NK-92 (cell line): ENCODE data around the gene WWC2.
"Not testable (repeated sequence)": the region's sequence is repeated elsewhere in the genome, so short reads cannot be mapped to it uniquely, and the experiment has no call there.

Experiments used
- DNase-seq: peaks from one replicate; lab custom pipeline; 2025; ENCODE audit not compliant: unreplicated experiment; lab: John Stamatoyannopoulos, UW

Gene WWC2

DNA sequence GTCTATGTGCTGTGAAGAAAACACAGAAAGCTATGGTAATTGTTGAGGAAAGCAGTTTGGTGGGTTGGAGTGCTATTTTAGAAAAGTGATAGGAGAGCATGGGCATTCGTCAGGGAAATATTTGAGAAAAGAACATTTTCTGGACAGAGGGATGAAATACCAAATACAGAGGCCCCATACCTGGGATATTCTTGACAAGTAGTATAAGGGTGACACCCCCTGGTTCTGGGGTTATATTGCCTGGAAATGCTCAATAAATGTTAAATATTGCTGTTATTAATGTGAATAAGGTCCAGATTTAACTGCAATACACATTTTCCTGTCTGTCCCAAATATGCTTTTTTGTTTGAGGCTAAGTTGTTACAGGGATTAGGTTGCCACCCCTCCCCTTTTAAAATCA, 42.9 kb downstream of the WWC2 start:
- no peak for DNase-seq

DNA sequence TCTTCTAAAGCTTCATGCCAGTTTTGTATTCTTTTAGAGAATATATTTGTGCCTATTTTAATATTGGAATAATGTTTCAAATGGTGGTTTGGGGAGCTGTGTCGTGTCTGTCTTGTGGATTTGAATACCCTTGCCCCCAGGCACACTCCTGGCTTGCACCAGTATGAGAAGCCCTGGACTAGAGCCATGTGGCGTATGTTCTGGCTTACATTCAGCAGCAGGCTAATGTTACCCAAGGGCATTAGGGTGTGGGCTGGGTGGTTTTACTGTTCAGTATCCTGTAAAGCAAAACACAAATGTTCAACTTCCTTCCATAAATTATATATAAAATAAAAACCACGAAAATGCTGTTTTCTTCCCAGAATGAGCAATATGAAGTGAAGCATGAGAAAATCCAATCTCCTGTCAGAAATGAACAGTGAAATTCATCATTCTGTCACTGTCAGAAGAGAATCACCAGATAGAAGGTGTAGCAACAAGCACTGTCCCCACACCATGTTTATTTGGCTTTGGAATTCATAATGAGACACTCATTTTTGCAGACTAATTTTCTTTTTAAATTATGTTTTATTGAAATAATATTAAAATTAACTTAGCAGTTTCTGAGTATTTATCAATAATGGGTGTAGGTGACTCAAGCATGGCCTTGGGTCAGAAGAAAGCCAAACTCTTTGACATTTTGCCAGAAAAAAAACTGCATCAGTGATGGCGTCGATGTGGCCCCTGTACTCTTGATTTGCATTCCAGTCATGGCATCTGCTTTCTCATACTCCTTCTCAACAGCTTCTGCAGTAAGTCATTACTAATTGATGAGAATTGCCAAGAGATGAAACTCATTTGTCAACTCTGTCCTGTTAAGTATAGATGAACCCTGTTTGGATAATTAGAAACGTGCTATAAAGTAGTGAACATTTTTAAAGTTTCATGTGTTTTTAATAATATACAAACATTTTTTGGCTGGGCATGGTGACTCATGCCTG, 43.8 kb downstream of the WWC2 start:
- DNase-seq = no peak

DNA sequence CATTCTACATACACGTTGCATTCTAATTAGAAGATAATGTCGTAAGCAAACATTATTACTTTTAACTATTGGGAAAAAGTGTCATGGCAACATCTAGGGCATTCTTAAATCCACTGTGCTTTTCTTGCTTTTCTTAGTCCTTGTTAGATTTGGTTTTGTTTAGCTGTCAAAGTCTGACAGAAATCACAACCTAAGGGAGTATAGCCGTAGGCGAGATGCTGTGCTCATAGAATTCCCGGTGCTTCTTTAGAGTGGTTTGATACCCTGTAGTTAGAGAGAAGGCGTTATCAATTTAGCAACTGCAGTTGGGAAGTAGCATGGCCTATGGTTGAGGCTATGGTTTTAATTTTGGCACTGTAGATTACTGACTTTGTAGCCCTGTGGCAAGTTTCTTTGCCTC, 45.7 kb downstream of the WWC2 start:
- no peak for DNase-seq

DNA sequence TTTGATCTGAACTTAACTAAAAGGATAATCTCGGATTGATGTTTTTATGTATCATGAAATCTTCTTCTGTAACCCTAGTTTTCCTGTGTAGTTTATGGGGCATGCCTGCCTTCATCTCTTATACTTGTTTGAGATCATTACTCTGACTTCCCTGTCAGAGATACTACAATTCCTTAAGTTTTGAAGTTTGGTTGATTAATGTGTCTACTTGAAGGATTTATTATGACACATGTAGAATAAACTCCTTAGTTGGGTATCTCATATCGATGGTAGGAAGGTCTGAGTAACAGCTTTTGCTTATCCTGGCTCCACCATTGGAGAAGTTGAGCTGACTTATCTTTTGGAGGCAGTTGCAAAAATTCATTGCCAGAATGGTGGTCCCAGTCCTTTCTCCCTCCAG, 46.7 kb downstream of the WWC2 start:
- no peak for DNase-seq

DNA sequence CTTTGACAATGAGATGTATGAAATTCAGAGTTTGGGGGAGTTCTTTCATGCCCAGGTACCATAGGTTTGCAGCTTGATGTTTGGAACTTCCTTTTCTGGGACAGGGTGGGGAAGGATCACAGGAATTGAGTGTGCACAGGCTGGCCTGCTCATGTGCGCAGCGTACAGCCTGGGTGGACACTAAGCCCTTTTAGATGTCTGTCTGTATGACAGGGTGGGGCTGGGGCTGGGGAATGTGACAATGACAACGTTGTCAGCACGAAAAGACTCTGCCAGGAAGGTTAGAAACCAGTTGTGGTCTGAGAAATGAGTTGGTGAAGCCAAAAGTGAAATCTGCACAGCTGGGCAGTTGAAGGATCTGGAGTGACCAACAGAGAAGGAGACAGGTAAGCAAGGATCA, 47.4 kb downstream of the WWC2 start:
- DNase-seq = no peak

DNA sequence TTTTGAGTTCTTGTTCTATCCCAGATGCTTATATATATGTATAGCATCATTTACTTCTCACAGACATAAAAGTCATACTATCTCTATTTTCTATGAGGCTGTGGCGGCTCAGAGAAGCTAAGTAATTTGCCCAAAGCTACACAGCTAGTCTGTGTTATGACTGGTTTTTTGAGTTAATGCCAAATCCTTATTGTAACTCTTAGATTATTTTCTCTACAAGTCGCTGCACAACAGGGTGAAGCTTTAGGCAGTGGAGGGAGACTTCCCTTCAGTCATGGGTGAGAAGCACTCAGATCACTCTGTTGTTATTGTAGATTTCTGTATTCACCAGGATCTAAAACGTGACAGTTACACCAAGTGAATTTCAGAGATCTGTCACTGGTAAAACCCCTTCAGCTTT, 48.1 kb downstream of the WWC2 start:
- DNase-seq = no peak

DNA sequence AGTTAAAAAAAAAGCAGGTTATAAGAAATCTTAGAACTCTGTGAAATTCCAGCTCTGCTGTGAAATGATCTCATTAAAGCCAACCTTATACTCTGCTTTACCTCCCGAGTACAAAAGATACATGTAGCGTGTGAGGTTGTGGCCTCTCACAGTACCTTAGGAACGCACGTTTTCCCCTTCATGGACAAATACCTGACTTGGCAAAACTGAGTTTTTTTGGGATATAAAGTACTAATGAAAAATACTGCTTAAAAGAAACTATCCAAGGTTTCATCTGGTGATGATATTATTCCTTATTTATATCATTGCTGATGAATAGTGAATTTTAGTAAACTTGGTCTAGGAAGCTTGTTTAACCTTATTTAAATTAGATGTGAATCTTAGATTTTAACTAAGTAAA, 48.9 kb downstream of the WWC2 start:
- no peak for DNase-seq

DNA sequence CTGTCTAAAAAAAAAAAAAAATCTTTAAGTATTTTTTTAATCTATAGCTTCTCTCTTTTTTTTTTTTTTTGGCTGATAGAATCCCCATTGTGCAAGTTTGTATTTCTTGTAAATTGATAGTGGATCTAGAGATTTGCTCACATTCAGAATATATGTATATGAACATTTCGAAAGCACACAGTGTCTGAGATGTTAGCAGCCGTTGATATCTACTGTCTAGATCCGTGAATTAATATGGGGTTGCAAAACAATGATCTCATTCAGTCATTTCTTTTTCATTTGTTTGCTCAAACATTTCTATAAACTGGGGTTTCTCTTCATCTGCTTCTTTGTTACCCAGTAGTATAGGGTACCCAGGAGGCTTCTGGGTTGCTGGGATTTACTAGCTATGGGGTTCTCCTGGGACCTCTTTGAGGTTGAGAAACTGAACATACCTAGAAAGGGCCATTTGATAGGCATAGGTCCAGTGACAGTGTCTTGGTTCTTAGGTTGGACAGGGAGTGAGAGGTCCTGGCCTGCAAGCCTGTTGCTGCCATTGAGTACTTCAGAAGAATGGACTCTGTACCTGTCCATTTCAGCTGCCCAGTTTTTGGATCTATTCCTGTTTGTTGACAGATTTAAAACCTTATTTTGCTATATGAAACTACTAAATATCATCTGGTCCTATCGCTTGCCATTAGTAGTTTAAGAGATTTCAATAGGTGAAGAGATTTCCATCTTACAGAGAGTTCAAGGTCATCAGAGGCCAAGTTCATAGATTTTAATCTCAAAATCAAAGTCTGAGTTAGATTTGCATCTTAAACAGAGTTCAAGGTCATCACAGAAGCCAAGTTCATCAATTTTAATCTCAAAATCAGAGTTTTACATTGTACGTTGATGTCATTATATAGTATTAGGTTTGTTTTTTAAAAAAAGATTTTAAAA, 50.8 kb downstream of the WWC2 start:
- DNase-seq = no peak

DNA sequence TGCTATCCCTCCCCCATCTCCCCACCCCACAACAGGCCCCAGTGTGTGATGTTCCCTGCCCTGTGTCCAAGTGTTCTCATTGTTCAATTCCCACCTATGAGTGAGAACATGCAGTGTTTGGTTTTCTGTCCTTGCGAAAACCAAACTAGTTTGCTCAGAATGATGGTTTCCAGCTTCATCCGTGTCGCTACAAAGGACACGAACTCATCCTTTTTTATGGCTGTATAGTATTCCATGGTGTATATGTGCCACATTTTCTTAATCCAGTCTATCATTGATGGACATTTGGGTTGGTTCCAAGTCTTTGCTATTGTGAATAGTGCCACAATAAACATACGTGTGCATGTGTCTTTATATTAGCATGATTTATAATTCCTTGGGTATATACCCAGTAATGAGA, 51.6 kb downstream of the WWC2 start:
- DNase-seq = not testable (repeated sequence)

DNA sequence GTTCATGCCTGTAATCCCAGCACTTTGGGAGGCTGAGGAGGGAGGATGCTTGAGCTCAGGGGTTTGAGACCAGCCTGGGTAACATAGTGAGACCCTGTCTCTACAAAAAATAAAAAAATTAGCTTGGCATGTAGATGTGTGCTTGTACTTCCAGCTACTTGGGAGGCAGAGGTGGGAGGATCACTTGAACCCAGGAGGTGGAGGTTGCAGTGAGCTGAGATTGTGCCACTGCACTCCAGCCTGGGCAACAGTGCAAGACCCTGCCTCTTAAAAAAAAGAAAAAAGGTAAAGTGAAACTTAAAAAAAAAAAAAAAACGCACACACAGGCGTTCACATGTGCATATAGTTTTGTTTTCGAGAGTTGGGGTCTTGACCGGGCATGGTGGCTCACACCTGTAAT, 53.2 kb downstream of the WWC2 start:
- not testable (repeated sequence) for DNase-seq

DNA sequence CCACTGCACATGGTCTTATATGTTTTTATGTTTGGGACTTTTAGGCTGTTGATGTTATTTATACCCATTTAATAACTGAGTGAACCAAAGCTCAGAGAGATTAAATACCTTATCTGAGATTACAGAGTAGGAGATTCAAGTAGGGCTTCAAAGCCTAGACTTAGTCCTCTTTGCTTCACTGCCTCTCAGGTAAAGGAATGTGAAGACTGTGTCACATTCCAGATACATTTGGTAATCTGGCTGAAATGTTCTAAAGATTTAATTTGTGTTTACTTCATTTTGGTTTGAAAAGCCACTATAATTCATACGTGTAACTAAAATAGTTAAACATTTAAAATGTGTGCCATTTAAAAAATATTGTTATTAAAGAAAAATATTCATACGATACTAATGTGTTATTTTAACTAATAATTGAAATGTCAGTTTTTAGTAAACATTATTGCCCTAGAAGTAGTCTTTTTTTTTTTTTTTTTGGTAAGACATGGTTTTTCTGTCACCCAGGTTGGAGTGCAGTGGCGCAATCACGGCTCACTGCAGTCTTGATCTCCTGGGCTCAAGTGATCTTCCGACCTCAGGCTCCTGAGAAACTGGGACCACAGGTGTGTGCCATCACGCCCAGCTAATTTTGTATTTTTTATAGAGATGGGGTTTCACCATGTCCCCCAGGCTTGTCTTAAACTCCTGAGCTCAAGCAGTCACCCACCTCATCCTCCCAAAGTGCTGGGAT, 54.3 kb downstream of the WWC2 start:
- no peak for DNase-seq

DNA sequence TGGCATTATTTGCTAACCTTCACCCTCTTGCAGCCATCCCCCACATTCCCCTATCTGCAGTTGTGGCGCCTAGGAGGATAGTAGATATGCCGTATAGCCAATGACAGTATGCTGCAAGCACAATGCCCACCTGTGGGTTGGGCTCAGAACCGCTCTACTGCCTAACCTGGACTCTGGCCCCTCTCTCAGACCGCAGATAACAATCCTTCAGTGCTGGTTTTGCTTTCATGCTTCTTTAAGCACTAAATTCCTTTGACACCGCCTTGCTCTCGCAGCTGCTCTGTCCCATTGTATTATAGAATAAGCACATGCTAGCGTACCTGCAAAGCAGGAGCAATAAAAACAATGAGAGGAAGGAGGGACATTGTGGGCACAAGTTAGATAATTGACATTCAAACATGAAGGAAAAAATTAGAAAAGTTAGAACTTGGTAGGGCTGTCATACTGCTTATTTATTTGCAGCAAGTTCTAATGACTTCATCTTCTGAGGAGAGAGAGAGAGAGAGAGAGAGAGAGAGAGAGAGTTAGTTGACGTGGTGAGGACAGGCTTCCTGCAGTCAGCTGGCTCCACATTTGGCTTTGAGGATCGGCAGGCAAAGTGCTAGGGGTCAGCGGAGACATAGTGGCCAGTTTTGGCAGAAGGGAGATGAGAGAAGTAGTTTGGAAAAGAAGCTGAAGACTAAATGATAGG, 55.8 kb downstream of the WWC2 start:
- no peak for DNase-seq

DNA sequence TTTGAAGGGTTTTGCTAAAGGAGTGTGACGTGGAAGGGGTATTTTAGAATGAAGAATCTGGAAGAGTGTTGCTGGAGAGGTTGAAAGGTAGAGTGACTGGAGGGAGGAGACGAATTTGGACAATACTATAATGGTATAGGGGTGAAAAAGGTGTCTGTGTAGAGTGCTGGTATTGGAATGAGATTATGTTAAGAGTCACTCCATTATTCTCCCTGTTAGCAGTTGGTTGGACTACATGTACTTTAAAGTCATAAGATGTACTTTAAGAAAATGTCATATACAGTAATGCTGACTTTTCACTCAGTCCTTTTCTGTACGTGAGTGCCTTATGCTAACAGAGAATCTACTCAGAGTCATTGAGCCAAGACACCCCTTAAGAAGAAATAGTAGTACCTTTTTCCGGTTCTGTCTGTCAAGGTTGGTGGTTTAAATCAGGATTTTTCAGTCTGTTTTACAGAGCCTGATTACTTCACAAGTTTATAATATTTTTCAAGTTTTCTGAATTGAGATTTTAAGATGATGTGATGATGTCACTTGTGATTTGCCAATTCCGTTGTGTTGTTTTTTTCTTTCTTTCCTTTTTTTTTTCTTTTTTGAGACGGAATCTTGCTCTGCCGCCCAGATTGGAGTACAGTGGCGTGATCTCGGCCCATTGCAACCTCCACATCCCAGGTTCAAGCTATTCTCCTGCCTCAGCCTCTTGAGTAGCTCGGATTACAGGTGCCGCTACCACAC, 56.6 kb downstream of the WWC2 start:
- DNase-seq = no peak

DNA sequence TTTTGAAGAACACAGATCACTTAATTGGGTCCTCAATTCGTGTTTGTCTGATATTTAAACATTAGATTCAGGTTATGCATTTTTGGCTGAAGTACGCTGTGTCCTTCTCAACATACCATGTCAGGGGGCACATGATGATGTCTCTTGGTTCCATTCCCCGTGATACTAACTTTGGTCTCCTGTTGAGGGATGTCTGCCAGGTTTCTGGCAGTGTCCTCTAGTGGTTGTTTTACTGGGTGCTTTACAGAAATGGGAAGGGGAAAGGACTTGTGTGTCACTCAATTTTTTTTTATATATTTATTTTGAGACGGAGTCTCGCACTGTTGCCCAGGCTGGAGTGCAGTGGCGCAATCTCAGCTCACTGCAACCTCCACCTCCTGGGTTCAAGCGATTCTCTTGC, 58.2 kb downstream of the WWC2 start:
- no peak for DNase-seq

DNA sequence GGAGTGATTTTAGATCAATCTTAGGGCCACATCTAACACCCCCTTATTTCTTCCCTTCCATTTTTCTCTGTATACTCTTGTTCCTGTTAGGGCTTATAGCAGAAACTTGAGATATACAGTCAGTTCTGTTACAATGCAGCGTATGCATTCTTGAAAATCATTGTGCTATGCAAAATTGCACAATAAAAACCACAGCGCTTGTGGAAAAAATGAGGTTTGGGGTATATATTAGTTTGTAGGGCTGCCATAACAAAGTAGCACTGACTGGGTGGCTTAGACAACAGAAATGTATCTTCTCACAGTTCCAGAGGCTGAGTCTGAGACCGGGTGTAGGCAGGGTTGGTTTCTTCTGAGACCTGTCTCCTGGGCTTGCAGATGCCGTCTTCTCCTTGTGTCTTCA, 59.0 kb downstream of the WWC2 start:
- DNase-seq = no peak

DNA sequence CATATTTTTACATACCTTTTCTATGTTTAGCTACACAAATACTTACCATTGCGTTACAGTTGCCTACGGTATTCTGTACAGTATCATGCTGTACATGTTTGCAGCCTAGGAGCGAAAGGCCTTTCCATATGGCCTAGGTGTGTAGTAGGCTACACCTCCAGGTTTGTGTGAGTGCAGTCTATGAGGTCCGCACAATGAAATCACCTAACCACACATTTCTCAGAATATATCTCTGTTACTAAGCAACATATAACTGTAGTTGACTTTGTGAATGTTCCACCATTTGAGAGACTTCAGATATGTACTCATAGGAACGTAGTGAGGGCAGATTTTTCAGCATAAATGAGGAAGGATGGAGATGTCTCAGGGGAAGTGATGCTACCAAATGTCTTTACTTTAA, 62.6 kb downstream of the WWC2 start:
- DNase-seq = no peak

DNA sequence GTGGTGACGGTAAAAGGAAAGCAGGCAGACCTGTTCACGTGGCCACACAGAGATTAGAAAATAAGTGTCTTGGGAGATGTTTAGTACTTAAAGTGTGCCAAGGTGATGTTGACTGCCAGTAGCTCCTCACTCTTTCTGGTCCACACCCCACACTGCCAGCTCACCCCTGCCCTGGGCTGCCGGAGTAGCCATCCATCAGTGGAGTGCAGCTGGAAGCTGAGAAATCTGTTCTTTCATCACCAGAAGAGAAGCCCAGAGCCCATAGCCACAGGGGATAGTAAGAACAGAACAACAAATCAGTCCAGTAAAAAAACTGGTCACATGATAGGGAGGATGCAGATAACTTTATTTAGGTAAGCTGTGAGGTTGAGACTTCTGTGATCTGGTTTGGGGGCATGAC, 64.1 kb downstream of the WWC2 start:
- no peak for DNase-seq

DNA sequence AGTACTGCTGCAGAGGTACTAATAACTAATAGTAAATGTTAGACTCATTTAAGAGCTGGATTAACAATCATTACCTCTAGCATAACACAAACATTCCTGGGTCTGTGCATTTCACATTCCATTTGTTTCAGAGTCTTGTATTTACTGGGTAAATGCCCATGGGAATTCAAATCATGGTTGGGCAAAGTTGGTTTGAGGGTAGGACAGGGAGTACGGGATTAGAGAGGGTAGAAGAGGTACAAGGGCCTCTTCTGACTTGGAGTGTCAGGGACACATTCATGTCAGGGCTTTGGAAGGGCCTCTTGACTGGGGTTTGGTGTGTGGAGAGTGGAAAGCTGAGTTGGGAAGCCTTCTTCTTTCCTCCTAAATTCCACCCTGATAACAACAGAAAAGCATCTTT, 65.9 kb downstream of the WWC2 start:
- DNase-seq = no peak

DNA sequence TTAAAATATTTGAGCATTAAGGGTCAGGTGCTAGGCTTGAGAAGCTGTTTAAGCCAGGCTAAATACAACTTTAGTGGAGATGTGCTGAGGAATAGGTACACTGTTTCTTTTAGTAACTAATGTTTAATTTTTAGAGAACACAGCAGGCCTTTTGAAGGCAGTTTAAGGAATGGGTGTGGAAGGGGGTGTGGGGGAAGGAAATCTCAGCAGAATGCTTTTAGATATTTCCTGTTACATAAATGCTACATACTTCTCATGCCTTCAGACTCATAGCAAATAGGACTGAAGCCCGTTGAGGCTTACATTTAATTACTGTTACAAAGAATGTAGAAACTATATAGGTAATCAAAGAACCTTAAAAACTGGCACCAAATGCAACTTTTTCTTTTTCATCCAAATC, 66.3 kb downstream of the WWC2 start:
- no peak for DNase-seq

DNA sequence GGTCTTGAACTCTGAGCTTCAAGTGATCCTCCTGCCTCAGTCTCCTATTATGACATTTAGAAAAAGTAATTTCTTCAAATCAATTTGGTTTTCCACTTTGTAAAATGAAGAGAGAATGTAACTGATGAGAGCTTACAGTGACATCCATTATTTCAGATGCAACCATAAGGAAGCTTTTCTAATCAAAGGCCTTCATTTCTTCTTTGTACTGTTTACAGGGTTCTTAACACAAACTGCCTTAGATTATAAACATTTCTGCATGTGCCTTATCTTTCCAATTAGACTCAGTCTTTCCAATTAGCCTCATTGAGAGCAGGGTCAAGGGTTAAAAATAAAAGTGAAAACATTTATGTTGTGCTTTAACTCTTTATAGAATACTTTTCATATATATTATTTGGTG, 71.8 kb downstream of the WWC2 start:
- no peak for DNase-seq
